Heart left ventricle (tissue), 13 donors: Measurements from ENCODE around the gene GDAP1L1.

Source experiments
- CTCF ChIP-seq, 12 donors: fragments of 200-600 bp; sonication (generic) in 4 of 12; IDR thresholded peaks; one replicate each; pipeline versions ENCODE4 v1.5.0 to v1.8.0; 2018 to 2022; ENCODE audit warnings: antibody characterized with exemption in 12 of 12, mild to moderate bottlenecking in 5 of 12
- POLR2A ChIP-seq, 2 donors: fragments of 450-650 bp; IDR thresholded peaks; one replicate each; pipeline ENCODE4 v1.6.1; 2017; ENCODE audit warnings: antibody characterized with exemption in 2 of 2, mild to moderate bottlenecking in 2 of 2, moderate library complexity in 2 of 2
- donor health status: ischemic (EF 13 %, LVEDD 7.1; RV severe dilation, severe dysfunction).
- donor health status: DM: no; HTN: yes; CAD: no.
- donor health status: DM: no; HTN: no; CAD: no.
- donor health status: ischemic (EF 25% LVEDD 6.9; RV normal size, moderate dysfunction).
- donor health status: ischemic (EF 25% LVEDD 5.7; RV mildly dilated, moderate dysfunction).
- donor health status: ischemic (EF 35%, LVEDD 5.7; RV mildly dilated, moderate dysfunction).
- donor health status: nonischemic (EF 11% LVEDD 7.7; RV severe dilation, severe dysfunction).
- donor health status: DM: yes; HTN: yes; CAD: no.
- donor health status: PGD.
- donor health status: ischemic (EF 29% LVEDD 5.4; RV normal size, mild dysfunction).
- donor health status: nonischemic (EF 23%, LVEDD 6.1; RV moderate dilation, normal function).

DNA sequence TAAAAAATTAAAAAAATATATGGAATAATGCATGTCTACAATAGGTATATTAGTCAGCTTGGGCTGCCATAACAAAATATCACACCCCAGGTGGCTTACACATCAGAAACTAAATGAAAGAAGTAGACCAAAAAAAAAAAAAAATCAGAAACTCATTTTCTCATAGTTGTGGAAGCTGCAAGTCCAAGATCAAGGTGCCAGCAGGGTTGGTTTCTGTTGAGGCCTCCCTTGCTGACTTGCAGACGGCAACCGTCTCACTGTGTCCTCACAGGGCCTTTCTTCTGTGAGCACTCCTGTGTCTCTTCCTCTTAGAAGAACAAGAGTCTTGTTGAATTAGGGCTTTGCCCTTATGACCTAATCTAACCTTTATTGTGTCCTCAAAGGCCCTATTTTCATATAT is 11.4 kb upstream of the GDAP1L1 start:
- TF ChIP-seq CTCF (IDR thresholded peaks at IDR 0.05) = no peak
- TF ChIP-seq POLR2A (IDR thresholded peaks at IDR 0.05) = no peak
